ENCODE results near the gene GRB14. TPM values are rescaled to one million over a fixed set of nuclear protein-coding genes. Genes with fewer than 3 reads are reported as not detected.

GRB14 gene
- total and polyA plus RNA-seq, 2 of the 13 experiments (the other 11 are each of a cell fraction or from before 2014, with no cell fraction given), result 4.6 to 5.8 TPM

DNA sequence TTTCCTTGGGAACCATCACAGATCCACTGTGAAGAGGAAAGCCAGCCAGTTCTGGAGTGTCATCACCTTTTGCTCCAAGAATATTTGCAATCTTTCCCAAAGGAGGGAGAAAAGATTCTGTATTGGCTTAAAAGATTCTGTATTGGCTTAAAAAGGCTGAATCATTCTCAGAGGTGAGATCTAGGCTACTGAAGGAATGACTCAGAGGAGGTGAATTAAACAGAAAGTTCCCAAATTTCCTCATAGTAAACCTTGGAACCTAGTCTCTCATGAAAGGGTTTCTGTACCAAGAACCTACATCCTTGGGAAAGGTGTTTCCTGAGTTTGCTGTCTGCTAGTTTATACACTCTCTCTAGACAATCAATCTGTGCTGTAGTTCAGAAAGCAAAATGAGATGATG is 34.1 kb upstream of the GRB14 start (continued):
- TF ChIP-seq, protein P1, sequence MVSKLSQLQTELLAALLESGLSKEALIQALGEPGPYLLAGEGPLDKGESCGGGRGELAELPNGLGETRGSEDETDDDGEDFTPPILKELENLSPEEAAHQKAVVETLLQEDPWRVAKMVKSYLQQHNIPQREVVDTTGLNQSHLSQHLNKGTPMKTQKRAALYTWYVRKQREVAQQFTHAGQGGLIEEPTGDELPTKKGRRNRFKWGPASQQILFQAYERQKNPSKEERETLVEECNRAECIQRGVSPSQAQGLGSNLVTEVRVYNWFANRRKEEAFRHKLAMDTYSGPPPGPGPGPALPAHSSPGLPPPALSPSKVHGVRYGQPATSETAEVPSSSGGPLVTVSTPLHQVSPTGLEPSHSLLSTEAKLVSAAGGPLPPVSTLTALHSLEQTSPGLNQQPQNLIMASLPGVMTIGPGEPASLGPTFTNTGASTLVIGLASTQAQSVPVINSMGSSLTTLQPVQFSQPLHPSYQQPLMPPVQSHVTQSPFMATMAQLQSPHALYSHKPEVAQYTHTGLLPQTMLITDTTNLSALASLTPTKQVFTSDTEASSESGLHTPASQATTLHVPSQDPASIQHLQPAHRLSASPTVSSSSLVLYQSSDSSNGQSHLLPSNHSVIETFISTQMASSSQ (IDR thresholded peaks at IDR 0.05; ENCODE audit: low read depth), result no peak
- TF ChIP-seq, protein P1 (CRISPR knock-in tag; IDR thresholded peaks at IDR 0.05; ENCODE audit: borderline replicate concordance), result no peak
- TF ChIP-seq ZNF781 (CRISPR knock-in tag; IDR thresholded peaks at IDR 0.05; ENCODE audit: borderline replicate concordance, not compliant biosample characterization) (no peak), JUND (CRISPR knock-in tag; IDR thresholded peaks at IDR 0.05) (no peak), ZSCAN9 (CRISPR knock-in tag; IDR thresholded peaks at IDR 0.05; ENCODE audit: borderline replicate concordance) (no peak)

DNA sequence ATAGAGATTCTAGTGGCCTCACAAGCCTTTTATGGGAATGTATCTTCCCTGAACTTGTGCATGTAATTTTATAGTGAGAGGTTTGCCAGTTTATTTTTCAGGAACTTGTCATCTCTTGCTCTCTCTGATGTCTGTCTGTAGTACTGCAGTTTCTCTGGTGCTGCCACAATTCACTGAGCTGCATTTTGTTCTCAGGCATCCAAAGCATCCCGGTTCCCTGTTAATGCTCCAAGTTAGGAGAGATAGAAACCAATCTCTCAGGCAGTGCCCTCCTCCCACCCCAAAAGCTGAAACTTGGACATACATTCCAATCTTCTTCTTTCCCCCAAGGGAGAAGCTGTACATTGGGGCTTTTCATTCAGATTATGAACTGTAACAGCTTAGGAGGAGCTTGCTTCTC is 30.1 kb upstream of the GRB14 start:
- no TSS peak for BruUV-seq (replicated peaks)
- no peak overlapping the region for H3K27ac ChIP-seq (ENCODE audit: extremely low read length, insufficient read depth, low read length)
- intact Hi-C loops (cut with micrococcal nuclease; ENCODE audit: unreplicated experiment), result no loop called here
- H2AFZ ChIP-seq (ENCODE audit: low read length), result no peak overlapping the region
- FAIRE-seq (no peak), ATAC-seq (no peak), DNase-seq (ENCODE audit: low spot score) (no peak)
- no peak overlapping the region for H3K9ac ChIP-seq (ENCODE audit: insufficient read depth, low read depth, low read length)
- in situ Hi-C loops (cut with HindIII; ENCODE audit: extremely low pct_ligation_motif_present, low pct_unique_long_range_greater_than_20kb), result no loop called here
- H3K4me3 ChIP-seq (replicated peaks in 1 of 3; ENCODE audit: insufficient read depth in 1 of 3, low read depth in 2 of 3, low read length in 3 of 3), result no peak overlapping the region
- ChIA-PET POLR2A (no interaction called here), CTCF (ENCODE audit: low intra/inter-chr PET ratio, low total read pairs) (no interaction called here)
- H4K20me1 ChIP-seq (ENCODE audit: insufficient read depth, low read length), result no peaks in the 10 kb centered on the region
- no peaks in the 10 kb centered on the region for H3K4me1 ChIP-seq (ENCODE audit: insufficient read depth, low read length)
- WGBS (ENCODE audit: low lambda C conversion rate), result 51% methylated on average over 1 of the region's 1 CpG
- H3K9me3 ChIP-seq (ENCODE audit: low read length), result peaks cover 29% of the 10 kb centered on the region
- H3K79me2 ChIP-seq (ENCODE audit: insufficient read depth, low read length), result no peaks in the 10 kb centered on the region
- TF ChIP-seq ZSCAN21 (CRISPR knock-in tag; IDR thresholded peaks at IDR 0.05; ENCODE audit: borderline replicate concordance) (no peak), PLRG1 (conservative IDR thresholded peaks at IDR 0.05) (no peak)
- TF ChIP-seq, protein P2, sequence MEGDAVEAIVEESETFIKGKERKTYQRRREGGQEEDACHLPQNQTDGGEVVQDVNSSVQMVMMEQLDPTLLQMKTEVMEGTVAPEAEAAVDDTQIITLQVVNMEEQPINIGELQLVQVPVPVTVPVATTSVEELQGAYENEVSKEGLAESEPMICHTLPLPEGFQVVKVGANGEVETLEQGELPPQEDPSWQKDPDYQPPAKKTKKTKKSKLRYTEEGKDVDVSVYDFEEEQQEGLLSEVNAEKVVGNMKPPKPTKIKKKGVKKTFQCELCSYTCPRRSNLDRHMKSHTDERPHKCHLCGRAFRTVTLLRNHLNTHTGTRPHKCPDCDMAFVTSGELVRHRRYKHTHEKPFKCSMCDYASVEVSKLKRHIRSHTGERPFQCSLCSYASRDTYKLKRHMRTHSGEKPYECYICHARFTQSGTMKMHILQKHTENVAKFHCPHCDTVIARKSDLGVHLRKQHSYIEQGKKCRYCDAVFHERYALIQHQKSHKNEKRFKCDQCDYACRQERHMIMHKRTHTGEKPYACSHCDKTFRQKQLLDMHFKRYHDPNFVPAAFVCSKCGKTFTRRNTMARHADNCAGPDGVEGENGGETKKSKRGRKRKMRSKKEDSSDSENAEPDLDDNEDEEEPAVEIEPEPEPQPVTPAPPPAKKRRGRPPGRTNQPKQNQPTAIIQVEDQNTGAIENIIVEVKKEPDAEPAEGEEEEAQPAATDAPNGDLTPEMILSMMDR (CRISPR knock-in tag; IDR thresholded peaks at IDR 0.05), result no peak
- no peaks in the 10 kb centered on the region for H3K27me3 ChIP-seq (ENCODE audit: control insufficient read depth in 1 of 2, insufficient read depth in 2 of 2, low read length in 2 of 2)
- no peak overlapping the region for H3K4me2 ChIP-seq (ENCODE audit: low read depth, low read length)
- no peaks in the 10 kb centered on the region for H3K36me3 ChIP-seq (replicated peaks in 1 of 2; ENCODE audit: control insufficient read depth in 1 of 2, insufficient read depth in 2 of 2, low read length in 2 of 2)
